HG02798 (cell line): ENCODE data around the gene SLX4.

Source experiments
- ATAC-seq: cut with Tn5 transposase; IDR thresholded peaks from one replicate; pipeline ENCODE4 v1.9.1; 2021; ENCODE audit warnings: mild to moderate bottlenecking; ENCODE audit not compliant: unreplicated experiment, poor library complexity

SLX4 gene

DNA sequence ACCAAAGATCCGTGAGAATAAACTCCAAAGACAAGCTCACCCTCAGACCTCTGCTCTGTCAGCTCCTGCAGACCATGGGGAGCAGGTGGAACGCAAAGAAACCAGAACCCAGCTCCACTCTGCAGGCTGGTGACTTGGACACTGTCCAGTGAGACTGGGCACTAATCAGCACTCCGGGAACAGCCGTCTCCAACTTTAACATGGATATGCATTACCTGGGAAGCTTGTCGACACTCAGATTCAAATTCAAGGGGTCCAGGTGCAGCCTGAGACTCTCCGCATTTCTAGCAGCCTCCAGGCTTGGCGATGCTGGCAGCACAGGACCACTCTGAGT is 9.1 kb downstream of the SLX4 start:
- ATAC-seq: no peak

DNA sequence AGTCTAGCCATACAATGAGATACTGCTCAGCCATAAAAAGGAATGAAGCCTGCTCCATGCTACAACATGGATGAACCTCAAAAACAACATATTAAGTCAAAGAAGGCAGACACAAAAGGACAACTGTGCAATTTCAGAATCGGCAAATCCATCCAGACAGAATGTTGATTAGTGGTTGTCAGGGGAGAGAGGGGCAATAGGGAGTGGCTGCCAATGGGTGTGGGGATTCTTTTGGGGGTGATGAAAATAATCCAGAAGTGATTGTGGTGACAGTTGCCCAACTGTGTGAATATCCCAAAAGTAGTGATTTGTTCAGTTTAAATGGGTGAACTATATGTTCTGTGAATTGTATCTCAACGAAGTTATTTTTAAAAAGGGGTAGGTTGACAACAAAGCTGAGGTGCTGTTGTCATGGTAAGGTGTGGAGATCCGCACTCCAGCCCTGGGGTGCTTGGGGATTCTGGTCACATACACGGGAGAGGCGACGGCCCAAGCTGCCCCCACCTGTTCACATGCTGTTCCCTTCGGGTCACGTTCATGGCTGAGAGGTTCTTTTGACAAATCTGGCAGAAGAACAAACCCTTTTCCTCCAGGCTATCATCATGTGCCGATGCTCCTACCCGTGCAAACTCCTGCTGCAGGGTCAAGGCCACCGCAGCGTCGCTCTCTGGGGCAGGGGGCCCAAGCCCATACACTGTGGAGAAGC is 9.6 kb downstream of the SLX4 start:
- ATAC-seq: no peak

DNA sequence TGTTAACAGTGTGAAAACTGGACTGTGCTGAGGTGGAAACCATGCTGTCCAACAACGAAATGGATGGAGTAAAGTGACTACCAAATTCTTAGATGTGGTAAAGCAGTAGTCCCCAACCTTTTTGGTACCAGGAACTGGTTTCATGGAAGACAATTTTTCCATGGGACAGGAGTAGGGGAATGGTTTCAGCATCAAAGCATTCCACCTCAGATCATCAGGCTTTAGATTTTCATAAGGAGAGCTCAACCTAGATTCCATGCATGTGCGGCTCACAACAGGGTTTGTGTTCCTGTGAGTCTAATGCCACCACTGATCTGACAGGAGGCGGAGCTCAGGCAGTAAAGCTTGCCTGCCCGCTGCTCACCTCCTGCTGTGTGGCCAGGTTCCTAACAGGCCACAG is 11.5 kb downstream of the SLX4 start:
- ATAC-seq: no peak

DNA sequence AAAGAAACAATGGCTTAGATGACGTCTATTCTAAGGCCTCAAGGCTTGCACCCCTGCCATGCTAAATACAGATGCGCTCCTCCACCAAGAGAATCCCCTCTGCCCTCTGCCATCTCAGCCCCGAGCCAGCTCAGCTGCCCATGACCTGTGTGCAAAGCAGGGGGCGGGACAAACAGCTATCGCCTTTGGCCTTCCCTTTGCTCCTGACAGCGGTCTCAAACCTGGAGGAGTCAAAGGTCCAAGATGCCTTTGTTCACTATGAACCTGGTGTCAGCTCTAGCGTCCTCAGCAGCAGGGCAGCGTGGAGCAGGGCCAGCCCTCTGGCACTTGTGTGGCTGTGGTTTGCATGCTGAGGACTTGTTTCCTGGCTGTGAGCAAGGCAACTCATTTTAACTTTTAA is 12.3 kb downstream of the SLX4 start:
- ATAC-seq: no peak

DNA sequence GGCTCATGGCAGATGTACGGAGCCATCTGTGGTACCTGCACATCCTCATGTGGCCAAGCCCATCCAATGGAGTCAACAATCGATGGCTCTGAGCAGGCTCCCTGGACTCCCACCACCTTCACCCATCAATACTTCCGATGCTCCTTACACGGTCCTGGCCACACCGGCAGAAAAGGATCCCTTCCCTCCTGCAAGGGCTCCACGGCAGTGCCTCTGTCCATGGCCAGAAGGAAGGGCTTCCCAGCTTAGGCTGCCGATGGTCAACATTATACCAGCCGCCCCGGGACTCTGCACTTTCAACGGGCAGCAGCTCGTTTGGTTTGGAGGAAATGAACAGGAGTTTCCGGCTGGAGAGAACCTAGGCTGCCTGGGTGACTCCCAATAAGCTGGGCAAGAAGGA is 13.2 kb downstream of the SLX4 start:
- no peak for ATAC-seq

DNA sequence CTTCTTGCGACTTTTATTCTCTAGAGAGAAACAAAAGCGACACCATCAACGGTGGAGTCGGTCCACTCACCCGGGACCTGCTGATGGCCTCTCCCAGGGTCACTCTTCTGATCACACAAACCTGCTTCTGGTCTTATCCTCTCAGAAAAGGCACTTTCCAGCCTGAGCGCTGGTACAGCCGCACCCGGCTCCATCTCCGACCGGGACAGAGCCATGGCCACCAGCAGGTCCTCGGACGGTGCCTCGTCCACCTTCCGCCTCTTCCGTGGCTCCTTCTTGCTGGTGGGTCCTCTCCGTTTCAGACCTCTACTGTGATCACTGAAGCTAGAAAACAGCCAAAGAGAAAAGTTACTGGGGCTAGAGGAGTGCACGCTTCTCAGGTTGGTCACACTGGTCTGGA is 13.7 kb downstream of the SLX4 start:
- ATAC-seq: no peak

DNA sequence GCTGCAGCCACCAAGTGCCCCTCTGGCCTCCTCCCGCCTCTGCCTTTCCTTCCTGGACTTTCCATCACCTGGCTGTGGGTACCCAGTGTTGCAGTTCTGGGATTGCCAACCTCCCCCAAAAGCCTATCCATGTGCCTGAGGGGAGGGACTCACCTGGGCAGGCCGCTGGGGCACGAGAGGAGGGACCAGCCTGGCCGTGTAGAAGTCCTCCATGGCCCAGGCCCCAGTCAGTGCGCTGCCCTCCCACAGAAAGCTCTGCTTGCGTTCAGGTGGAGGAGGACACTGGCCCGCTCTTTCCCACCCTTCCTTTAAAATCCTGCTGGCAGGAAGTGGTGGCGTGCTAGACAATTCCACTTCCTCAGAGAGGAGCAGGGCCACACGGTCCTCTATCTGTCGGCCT is 14.2 kb downstream of the SLX4 start:
- ATAC-seq: no peak

DNA sequence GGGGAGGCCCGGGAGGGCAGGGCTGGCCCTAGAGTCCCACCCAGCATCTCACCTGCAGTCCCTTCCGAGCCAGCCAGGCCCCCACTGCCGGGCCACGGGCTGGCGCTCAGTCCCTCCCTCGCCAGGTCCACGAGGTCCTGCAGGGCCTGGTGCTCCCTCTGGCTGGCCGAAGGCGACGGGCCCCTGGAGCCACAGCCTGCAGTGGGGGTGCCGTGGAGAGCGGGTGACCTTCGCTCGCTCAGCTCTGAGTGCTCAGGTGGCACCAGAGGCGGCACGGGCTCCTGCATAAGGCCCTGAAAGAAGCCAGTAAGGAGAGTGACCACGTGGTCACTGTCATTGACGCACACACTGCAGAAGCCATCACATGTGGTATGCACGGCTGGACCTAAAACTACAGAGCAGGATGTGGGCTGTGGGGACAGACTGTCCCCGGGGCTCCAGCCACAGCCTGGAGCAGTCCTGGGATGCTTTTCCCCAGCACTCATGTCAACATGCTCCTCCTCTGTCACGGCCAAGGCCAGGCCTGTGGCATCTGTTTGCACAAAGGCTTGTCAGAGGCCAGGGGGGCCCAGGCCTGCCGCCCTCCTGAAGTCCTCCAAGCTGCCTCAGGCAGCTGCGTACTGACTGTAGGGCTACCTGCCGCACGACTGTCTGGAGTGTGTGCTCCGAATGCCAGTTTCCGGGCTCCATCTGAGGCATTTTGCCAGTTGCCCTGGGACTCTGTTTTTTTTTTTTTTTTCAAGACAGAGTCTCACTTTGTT is 15.1 kb downstream of the SLX4 start:
- ATAC-seq: no peak

DNA sequence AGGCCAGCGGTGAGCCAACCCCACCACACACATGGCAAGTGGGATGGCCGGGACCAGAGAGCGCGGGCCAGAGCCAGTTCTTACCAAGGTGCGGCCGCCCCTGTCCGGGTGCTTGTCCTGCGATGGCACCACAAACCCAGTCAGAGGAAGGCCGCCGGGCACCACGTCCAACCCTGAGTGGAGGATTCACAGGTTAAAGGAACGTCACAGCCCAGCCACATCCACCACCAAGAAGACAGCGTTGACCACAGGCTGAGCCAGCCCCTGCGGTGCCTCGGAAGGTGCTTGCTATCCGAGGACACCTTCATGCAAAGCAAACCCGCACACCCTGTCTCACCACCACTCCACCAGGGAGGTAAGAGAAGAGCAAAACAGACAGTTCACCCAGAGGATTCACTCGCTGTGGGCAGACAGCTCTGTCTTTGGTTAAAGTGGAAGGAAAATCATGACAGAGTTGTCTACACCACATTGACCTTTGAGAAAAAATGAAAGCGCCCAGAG is 15.8 kb downstream of the SLX4 start:
- no peak for ATAC-seq

DNA sequence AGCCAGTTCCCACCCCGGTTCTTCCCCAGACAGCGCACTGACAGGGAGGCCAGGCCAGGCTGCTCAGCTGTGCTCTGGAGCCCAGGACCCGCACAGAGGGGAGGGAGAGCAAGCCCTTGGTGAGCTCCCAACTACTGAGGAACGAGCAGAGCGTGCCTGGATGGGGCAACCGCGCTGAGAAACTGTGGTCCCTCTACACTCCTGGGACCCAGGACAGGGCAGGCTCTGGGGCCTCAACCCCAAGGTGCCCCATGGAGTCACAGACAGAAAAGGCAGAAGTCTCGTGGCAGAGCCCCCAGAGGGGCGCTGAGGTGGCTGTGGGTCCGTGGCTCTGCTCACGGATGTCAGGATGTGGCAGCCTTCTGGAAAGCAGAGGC is 16.3 kb downstream of the SLX4 start:
- ATAC-seq: no peak

DNA sequence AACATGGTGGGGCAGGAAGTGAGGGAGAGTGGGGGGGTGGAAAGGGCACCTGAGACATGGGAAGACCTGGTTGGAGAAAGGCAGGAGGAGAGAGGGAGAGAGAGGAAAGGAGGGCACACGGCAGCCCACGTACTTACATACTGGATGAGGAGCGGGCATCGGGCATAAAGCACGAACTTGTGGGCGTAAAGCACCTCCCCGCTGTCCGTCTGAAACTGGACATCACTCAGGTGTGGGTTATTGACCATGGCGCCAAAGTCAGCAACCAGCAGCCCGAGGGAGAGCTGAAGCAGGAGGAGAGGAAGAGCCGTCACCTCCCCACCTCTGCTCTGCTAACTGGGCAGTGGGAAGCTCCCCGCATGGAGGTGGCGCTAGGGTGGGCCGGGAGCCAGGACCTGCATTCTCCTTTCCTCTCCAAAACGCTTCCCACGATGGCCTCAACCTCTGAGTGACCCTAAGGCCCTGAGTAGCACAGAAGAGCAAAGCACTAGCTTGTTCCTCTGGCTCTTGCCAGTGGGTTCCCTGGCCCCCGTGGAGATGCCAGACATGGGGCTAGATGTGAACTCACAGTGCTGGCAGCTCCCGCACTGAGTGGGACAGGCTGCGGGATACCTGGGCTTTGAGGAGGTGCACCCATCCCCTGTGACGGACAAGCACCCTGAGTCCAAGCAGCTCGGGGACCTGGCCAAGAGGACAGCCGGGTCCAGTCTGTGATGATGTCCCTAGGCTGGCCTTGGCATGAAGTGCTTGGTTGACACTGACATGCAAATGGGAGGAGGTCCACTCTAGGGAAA is 16.9 kb downstream of the SLX4 start:
- no peak for ATAC-seq

DNA sequence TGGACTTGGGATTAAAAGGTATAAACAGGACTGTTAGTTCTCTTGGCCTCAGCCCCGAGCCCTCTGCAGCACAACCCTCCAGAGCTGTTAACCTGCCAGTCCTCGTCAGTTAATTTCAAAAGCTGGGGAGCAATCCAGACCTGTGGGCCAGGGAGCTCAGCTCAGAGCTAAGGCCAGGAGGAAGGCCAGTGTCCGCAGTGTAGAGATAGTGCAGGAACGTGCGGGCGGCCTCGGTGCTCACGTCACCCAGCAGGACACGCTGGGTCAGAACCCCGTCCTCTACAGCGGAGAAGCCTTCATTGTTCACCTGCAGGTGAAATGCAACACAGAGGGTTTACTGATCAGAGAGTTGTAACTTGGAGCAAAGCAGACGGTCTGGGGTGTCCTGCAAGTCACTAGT is 18.8 kb downstream of the SLX4 start:
- ATAC-seq: no peak

DNA sequence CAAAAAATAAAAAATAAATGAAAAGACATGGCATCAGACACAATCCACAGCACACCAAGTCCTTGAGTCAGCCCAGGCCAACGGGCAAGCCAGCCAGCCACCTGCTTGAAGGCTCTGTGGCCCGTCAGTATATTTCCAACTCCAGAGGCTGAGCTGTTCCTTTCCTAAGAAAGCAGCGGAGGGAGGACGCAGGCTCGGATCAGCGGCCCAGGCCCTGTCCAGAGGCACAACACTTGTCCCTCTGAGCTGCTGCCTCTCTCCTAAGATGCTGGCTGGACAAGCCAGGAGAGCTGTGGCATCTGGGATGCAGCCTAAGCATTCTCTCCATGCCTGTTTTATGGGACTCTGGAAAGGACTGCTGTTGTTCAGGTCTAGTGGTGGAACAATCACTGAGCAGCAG is 19.4 kb downstream of the SLX4 start:
- no peak for ATAC-seq

DNA sequence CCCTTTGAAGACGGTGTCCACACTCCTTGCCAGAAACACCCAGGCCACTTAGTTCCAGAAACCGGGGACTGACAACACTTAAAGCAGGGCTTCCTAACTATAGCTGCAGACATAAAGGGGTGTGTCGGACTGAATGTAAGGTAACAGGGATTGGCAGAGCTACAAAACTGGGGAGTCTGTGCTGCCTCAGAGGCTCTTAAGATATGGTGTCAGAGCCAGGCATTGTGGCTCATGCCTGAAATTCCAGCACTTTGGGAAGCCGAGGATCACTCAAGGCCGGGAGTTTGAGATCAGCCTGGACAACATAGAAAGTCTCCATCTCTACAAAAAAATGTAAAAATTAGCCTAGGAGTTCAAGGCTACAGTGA is 20.0 kb downstream of the SLX4 start:
- ATAC-seq: no peak

DNA sequence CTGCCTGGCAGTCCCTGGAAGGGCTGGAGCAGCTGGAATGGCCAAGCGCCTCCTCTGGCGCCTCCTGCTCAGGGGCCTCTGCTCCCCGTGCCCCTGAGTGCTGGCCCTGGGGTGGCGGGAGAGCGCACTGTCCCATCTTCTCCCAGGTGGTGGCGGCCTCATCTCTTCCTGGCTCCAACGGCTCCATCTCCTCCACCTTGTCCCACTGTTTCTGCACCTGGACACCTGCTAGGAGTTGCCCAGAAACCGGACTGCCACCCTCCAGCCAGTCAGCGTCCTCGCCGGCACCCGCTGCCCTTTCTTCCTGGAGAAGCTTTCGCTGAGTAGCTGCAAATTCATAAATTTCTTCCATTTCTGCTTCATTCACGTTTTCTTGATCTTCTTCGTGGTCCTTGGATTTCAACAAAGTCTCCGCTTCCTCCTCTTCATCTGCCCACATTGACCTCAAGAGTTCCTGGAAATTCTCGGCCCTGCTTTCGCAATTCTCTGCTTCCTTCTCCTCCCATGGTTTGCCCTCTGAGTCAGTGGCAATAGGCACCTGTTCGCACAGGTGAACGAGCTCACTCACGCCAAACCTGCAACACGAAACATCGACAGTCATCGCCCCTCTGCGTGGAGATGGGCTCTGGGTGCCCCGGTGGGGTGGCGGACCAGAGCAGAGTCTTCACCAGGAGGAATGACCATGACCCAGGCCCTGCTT is 20.5 kb downstream of the SLX4 start:
- no peak for ATAC-seq

DNA sequence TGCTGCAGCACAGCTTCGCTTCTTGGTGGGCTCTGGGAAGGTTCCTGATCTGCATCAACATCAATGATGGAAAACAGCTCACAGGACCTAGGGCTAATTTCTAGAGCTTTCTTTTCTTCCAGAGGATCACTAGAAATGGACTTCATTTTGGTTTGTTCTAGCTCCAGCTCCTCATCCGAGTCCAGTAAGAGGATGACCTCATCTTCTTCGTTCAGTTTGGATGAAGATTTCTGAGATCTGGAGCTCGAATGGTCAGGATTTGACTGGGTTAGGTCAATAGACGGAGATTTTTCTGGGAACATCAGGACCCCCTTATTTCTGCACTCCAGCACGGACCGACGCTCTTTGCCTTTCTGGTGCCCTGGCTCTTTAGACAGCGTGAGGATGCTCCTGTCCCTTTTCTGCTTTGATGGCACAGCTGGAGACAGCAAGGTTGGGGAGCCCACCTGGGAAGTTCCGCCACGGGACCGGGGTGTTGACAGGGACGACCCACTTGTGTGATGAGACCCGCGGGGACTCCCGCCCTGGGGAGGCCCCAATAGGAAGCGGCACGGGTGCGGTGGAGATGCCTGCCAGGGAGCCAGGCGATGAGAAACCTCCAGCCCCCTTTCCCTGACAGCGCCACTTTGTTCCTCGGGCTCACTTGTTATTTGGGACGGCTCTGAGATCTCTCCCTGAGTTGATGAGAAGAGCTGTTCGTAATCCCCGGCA is 21.3 kb downstream of the SLX4 start:
- ATAC-seq: no peak

DNA sequence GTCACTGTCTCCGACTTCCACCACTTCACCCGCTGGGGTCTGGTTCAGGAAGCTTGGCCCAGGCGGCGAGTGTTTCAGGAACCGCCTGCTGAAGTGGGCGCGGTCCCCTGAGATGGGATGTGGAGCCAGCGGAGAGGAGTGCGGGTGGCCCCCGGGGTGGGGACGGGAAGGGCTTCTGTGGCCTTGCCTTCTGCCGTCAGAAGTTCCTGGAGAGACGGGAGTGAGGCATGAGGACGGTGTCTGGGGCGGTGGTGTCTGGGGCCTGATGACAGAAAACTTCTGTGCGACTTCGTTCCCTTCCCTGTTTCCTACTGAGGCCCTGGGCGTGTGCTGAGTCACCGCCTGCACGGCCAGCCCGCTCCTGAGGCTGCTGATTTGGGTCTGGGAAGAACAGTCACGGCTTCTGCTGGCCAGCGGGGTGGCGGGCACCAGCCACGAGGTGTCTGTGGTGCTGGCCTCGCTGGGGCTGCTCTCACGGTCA is 21.9 kb downstream of the SLX4 start:
- no peak for ATAC-seq

DNA sequence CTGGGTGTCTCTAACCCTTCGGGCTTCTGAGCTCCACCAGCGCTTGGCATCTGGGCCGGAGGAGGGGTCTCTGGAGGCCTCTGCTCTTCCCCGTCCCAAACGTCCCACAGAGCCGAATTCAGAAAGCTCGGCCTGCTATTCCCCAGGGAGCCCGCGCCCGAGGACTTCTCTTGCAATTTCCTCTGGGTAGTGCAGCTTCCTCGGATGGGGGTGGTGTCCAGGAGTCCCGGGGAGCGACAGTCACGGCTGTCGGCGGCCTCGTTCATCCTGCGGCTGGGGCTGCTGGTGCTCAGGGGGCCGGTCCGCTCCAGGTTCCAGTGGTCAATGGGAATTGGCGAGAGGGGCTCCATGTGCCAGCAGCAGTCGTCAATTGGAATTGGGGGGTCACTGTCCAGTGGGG is 22.4 kb downstream of the SLX4 start:
- no peak for ATAC-seq

DNA sequence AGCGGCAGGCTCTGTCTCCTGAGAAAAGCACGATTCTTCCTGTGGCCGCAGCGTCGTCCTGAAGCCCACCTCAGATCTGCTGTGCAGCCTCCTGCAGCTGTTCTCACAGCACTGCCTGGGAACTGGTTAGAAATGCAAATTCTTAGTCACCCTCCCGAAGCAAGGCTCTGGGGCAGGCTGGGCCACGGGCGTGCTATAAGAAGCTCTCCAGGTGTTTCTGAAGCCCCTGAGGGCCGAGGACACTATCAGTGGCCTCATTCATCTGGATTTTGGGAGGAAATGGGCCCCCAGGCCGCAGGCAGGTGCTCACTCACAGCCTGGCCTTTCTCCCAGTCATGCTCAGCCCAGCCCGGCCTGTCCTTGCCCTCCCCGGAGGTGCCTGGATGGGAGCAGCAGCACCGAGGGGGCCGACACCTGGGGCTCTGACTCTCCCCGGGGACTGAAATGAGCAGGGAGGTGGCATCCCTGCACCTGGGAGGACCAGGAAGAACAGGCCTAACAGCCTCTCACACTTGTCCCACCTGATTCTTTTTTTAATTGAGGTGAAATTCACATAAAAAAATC is 23.8 kb downstream of the SLX4 start:
- peak; percentile 68 for ATAC-seq

DNA sequence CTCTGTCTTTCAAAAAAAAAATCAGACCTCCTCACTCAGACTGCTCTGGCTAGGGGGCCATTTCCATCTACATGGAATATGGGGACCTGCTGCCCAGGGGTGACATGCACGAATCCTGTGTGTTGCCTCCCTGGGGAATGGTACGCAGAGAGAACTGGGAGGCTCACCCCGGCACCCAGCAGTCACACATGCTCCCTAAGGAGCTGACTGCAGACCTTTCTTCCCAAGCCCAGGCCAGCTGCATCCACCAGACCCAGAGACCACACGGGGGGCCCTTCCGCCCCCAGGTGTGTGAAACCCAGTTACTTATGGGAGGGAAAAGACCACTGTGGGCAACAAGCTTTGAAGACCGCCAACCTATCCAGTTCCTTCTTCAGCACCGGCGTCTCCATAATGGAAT is 27.0 kb downstream of the SLX4 start:
- no peak for ATAC-seq
